SK-N-SH treated with all-trans-retinoic acid at 6 μM for 48 hours (cell line): ENCODE measurements around the gene KANSL1L.

ENCODE experiments used
- ATAC-seq: fragments of 200-7000 bp; cut with Tn5 transposase; 3 replicates; pipeline ENCODE4 v1.9.1; 2020; ENCODE audit warnings: mild to moderate bottlenecking, moderate library complexity
- ARNTL ChIP-seq: fragments of 450-650 bp; formaldehyde crosslinking; IDR thresholded peaks from 2 replicates; pipeline ENCODE4 v1.5.0; 2020; ENCODE audit warnings: low read depth, mild to moderate bottlenecking, moderate library complexity, borderline replicate concordance
- BACH2 ChIP-seq: fragments of 250-450 bp; sonication (Bioruptor Pico); IDR thresholded peaks from 2 replicates; pipeline ENCODE4 v1.9.0; 2021; ENCODE audit warnings: mild to moderate bottlenecking, borderline replicate concordance
- ESRRG ChIP-seq: fragments of 250-450 bp; sonication (Bioruptor Pico); IDR thresholded peaks from 2 replicates; pipeline ENCODE4 v1.6.1; 2021; ENCODE audit warnings: mild to moderate bottlenecking
- GLIS3 ChIP-seq: fragments of 250-450 bp; sonication (Bioruptor Pico); IDR thresholded peaks from 2 replicates; pipeline ENCODE4 v1.5.0; 2020; ENCODE audit warnings: mild to moderate bottlenecking, moderate library complexity
- ISL1 ChIP-seq: fragments of 250-450 bp; sonication (Bioruptor Pico); IDR thresholded peaks from 2 replicates; pipeline ENCODE4 v2.1.2; 2022; ENCODE audit warnings: mild to moderate bottlenecking, moderate library complexity
- OSR1 ChIP-seq: fragments of 250-450 bp; sonication (Bioruptor Pico); IDR thresholded peaks from 2 replicates; pipeline ENCODE4 v1.8.0; 2022; ENCODE audit warnings: moderate library complexity, mild to moderate bottlenecking, inconsistent platforms
- PPARA ChIP-seq: fragments of 250-450 bp; sonication (Bioruptor Pico); IDR thresholded peaks from 2 replicates; pipeline ENCODE4 v1.5.0; 2020; ENCODE audit warnings: mild to moderate bottlenecking, borderline replicate concordance
- RARB ChIP-seq: fragments of 250-450 bp; sonication (Bioruptor Pico); IDR thresholded peaks from 2 replicates; pipeline ENCODE4 v1.8.0; 2021; ENCODE audit warnings: mild to moderate bottlenecking, moderate library complexity
- SNAI2 ChIP-seq: fragments of 250-450 bp; sonication (Bioruptor Pico); IDR thresholded peaks from 2 replicates; pipeline ENCODE4 v1.5.0; 2020; ENCODE audit warnings: mild to moderate bottlenecking, moderate library complexity
- TCF4 ChIP-seq: fragments of 250-450 bp; sonication (Bioruptor Pico); IDR thresholded peaks from 2 replicates; pipeline ENCODE4 v1.8.0; 2021; ENCODE audit warnings: mild to moderate bottlenecking, moderate library complexity, borderline replicate concordance
- TOX ChIP-seq: fragments of 250-450 bp; sonication (Bioruptor Pico); IDR thresholded peaks from 2 replicates; pipeline ENCODE4 v1.8.0; 2021; ENCODE audit warnings: mild to moderate bottlenecking, moderate library complexity, borderline replicate concordance
- ZFP3 ChIP-seq: fragments of 250-450 bp; sonication (Bioruptor Pico); IDR thresholded peaks from 2 replicates; pipeline ENCODE4 v1.5.0; 2020; ENCODE audit warnings: mild to moderate bottlenecking, moderate library complexity
- ZFP30 ChIP-seq: fragments of 450-650 bp; formaldehyde crosslinking; IDR thresholded peaks from 2 replicates; pipeline ENCODE4 v1.5.0; 2022; ENCODE audit warnings: mild to moderate bottlenecking, moderate library complexity
- ZNF565 ChIP-seq: fragments of 450-650 bp; formaldehyde crosslinking; conservative IDR thresholded peaks from 2 replicates; pipeline ENCODE4 v1.5.0; 2020; ENCODE audit warnings: low read depth, mild to moderate bottlenecking, moderate library complexity
- ZNF8 ChIP-seq: fragments of 450-650 bp; formaldehyde crosslinking; IDR thresholded peaks from 2 replicates; pipeline ENCODE4 v1.5.0; 2020; ENCODE audit warnings: mild to moderate bottlenecking, moderate library complexity
- TF ChIP-seq, protein P1 (sequence below): fragments of 250-450 bp; sonication (Bioruptor Pico); IDR thresholded peaks from 2 replicates; pipeline ENCODE4 v1.8.0; 2020; ENCODE audit warnings: mild to moderate bottlenecking, moderate library complexity, borderline replicate concordance
- TF ChIP-seq, protein P2 (sequence below): fragments of 250-450 bp; sonication (Bioruptor Pico); IDR thresholded peaks from 2 replicates; pipeline ENCODE4 v1.5.1; 2020; ENCODE audit warnings: low read depth, mild to moderate bottlenecking, moderate library complexity
- TF ChIP-seq, protein P3 (sequence below): fragments of 250-450 bp; sonication (Bioruptor Pico); IDR thresholded peaks from 2 replicates; pipeline ENCODE4 v1.8.0; 2021; ENCODE audit warnings: low read depth, mild to moderate bottlenecking, moderate library complexity, borderline replicate concordance
- TF ChIP-seq, protein P4 (sequence below): fragments of 250-450 bp; sonication (Bioruptor Pico); IDR thresholded peaks from 2 replicates; pipeline ENCODE4 v1.5.1; 2021; ENCODE audit warnings: mild to moderate bottlenecking, moderate library complexity
- TF ChIP-seq, protein P5 (sequence below): fragments of 250-450 bp; sonication (Bioruptor Pico); IDR thresholded peaks from 2 replicates; pipeline ENCODE4 v1.5.0; 2020; ENCODE audit warnings: mild to moderate bottlenecking, moderate library complexity

Gene KANSL1L

DNA sequence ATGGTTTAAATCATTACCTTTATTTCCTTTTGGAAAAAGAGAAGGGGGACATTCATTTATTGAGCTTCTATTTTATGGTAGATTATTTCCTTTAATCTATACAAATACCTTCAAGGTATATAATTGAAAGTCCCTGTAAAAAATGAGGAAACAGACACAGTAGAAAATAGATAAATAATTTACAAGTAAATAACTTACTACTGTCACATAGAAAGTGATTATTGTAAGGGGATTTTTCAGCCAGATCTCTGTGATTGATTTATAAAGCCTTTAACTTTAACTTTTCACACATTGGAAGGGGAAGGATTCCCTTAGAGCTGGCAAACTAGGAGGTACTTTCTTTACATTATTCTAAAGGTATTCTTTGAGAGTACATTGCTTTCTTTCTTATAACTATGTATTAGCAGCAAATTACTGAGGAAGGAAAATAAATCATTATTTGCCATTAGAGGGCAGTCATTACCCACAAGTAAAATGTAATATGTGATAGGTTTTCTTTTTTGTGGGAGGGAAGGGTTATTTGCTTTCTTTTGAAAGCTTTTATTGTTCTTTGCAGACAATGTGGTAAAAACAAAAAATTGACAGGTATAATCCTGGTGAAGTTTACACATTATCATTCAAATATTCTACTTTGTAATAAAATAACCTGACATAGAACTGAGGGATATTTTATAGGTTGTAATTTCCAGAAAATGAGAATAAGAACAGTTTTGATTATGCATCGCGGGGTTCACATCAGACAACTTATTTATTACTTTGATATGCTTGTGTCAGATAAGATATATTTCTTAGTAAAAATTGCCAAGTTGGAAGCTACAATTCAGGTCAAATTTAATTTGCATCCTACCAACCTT lies 193.6 kb downstream of the KANSL1L start:
- peak; percentile 66; the same call in 2 of the 3 replicates for ATAC-seq
- TF ChIP-seq OSR1 (CRISPR knock-in tag) (no peak), ZNF8 (CRISPR knock-in tag) (no peak), ZFP3 (CRISPR knock-in tag) (no peak)
- TF ChIP-seq, protein P1, sequence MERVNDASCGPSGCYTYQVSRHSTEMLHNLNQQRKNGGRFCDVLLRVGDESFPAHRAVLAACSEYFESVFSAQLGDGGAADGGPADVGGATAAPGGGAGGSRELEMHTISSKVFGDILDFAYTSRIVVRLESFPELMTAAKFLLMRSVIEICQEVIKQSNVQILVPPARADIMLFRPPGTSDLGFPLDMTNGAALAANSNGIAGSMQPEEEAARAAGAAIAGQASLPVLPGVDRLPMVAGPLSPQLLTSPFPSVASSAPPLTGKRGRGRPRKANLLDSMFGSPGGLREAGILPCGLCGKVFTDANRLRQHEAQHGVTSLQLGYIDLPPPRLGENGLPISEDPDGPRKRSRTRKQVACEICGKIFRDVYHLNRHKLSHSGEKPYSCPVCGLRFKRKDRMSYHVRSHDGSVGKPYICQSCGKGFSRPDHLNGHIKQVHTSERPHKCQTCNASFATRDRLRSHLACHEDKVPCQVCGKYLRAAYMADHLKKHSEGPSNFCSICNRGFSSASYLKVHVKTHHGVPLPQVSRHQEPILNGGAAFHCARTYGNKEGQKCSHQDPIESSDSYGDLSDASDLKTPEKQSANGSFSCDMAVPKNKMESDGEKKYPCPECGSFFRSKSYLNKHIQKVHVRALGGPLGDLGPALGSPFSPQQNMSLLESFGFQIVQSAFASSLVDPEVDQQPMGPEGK (CRISPR knock-in tag): no peak
- TF ChIP-seq, protein P2, sequence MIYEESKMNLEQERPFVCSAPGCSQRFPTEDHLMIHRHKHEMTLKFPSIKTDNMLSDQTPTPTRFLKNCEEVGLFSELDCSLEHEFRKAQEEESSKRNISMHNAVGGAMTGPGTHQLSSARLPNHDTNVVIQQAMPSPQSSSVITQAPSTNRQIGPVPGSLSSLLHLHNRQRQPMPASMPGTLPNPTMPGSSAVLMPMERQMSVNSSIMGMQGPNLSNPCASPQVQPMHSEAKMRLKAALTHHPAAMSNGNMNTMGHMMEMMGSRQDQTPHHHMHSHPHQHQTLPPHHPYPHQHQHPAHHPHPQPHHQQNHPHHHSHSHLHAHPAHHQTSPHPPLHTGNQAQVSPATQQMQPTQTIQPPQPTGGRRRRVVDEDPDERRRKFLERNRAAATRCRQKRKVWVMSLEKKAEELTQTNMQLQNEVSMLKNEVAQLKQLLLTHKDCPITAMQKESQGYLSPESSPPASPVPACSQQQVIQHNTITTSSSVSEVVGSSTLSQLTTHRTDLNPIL (CRISPR knock-in tag): no peak
- TF ChIP-seq, all 23 proteins: peak for 0

DNA sequence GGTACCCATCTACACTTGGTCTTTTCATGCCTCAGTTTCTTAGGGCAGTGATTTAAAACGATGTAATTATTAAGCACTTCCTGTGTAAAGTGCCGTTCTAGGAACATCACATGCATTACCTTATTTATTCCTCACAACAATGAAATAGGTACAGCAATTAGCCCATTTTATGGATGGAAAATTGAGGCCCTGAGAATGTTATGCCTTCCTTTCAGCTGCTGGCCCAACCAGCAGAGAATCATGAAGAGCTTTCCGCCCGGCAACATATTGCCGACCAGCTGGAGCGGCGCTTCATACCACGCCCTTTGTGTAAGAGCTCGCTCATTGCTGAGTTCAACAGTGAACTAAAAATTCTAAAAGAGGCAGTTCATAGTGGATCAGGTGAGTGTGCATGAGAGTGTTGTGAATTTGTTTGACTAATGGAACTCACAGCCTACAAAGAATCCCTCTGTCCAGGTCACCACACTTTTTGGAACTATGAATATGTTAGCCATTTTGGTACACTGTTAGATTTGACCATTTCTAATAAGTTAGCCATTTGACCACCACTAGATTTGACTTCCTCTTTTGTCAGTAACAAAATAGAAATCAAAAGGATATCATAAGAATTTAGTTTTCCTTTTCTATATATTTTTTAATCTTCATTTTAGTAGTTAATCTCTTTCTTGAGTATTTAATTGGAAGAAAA lies 194.4 kb downstream of the KANSL1L start:
- no peak for TF ChIP-seq ZFP3 (CRISPR knock-in tag)
- TF ChIP-seq, protein P2 (CRISPR knock-in tag): no peak
- no peak for TF ChIP-seq GLIS3
- no peak for TF ChIP-seq ISL1 (CRISPR knock-in tag)
- no peak for TF ChIP-seq ZNF565
- TF ChIP-seq, all 23 proteins: peak for 0
- no peak for ATAC-seq

DNA sequence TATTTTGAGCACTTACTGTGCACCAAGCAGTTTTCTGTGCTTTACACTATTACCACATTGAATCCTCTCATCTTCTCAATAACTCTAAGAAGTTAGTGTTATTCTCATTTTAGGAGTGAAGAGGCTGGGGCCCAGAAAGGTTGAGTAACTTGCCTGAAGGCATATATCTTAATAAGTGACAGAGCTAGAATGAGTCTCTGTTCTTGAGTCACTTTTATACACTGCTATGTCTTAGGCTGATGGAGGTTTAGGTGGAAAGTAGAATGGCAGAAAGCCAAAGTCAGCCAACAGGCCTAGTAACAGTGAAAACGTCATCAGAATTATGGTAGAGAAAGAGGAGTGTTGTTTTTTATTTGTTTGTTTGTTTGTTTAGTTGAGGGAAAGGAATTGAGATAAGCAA lies 196.6 kb downstream of the KANSL1L start:
- ATAC-seq: no peak
- TF ChIP-seq ESRRG (no peak), TCF4 (CRISPR knock-in tag) (no peak), GLIS3 (no peak), ARNTL (CRISPR knock-in tag) (no peak), BACH2 (CRISPR knock-in tag) (no peak)
- TF ChIP-seq, protein P3, sequence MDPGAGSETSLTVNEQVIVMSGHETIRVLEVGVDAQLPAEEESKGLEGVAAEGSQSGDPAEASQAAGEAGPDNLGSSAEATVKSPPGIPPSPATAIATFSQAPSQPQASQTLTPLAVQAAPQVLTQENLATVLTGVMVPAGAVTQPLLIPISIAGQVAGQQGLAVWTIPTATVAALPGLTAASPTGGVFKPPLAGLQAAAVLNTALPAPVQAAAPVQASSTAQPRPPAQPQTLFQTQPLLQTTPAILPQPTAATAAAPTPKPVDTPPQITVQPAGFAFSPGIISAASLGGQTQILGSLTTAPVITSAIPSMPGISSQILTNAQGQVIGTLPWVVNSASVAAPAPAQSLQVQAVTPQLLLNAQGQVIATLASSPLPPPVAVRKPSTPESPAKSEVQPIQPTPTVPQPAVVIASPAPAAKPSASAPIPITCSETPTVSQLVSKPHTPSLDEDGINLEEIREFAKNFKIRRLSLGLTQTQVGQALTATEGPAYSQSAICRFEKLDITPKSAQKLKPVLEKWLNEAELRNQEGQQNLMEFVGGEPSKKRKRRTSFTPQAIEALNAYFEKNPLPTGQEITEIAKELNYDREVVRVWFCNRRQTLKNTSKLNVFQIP: no peak
- TF ChIP-seq, protein P4, sequence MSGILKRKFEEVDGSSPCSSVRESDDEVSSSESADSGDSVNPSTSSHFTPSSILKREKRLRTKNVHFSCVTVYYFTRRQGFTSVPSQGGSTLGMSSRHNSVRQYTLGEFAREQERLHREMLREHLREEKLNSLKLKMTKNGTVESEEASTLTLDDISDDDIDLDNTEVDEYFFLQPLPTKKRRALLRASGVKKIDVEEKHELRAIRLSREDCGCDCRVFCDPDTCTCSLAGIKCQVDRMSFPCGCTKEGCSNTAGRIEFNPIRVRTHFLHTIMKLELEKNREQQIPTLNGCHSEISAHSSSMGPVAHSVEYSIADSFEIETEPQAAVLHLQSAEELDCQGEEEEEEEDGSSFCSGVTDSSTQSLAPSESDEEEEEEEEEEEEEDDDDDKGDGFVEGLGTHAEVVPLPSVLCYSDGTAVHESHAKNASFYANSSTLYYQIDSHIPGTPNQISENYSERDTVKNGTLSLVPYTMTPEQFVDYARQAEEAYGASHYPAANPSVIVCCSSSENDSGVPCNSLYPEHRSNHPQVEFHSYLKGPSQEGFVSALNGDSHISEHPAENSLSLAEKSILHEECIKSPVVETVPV (CRISPR knock-in tag): no peak

DNA sequence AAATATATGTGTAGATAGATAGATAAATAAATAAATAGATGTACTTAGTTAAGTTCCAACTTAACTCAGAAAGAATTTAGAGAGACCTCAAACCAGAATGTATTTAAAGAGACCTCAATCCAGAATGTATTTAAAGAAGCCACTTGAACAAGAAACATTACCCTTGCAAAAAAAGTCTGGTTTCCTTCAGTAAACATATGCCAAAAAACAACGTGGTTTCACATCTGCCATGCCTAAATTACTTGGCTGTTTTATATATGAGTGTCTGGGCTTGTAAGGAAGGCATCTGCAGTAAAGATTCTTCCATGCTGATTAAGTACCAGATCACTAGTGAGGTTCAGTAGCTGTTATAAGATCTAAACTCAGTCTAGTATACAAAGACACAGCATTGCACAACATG lies 197.9 kb downstream of the KANSL1L start:
- ATAC-seq: peak; percentile 47
- TF ChIP-seq, protein P1 (CRISPR knock-in tag): no peak
- TF ChIP-seq TOX (CRISPR knock-in tag): no peak
- no peak for TF ChIP-seq PPARA
- TF ChIP-seq ZFP30: no peak
- TF ChIP-seq, protein P5, sequence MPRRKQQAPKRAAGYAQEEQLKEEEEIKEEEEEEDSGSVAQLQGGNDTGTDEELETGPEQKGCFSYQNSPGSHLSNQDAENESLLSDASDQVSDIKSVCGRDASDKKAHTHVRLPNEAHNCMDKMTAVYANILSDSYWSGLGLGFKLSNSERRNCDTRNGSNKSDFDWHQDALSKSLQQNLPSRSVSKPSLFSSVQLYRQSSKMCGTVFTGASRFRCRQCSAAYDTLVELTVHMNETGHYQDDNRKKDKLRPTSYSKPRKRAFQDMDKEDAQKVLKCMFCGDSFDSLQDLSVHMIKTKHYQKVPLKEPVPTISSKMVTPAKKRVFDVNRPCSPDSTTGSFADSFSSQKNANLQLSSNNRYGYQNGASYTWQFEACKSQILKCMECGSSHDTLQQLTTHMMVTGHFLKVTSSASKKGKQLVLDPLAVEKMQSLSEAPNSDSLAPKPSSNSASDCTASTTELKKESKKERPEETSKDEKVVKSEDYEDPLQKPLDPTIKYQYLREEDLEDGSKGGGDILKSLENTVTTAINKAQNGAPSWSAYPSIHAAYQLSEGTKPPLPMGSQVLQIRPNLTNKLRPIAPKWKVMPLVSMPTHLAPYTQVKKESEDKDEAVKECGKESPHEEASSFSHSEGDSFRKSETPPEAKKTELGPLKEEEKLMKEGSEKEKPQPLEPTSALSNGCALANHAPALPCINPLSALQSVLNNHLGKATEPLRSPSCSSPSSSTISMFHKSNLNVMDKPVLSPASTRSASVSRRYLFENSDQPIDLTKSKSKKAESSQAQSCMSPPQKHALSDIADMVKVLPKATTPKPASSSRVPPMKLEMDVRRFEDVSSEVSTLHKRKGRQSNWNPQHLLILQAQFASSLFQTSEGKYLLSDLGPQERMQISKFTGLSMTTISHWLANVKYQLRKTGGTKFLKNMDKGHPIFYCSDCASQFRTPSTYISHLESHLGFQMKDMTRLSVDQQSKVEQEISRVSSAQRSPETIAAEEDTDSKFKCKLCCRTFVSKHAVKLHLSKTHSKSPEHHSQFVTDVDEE (CRISPR knock-in tag): no peak
- TF ChIP-seq, protein P3: no peak
- no peak for TF ChIP-seq ZNF8 (CRISPR knock-in tag)
- TF ChIP-seq ISL1 (CRISPR knock-in tag): no peak
- no peak for TF ChIP-seq SNAI2 (CRISPR knock-in tag)
- no peak for TF ChIP-seq RARB
